Left ventricle myocardium inferior (tissue), 1 donor: ENCODE measurements around the gene IRX2. TPM values are rescaled to one million over a fixed set of nuclear protein-coding genes. Genes with fewer than 3 reads are reported as not detected.
A peak's percentile ranks its signal among the peaks of the same experiment; 100 is the strongest.

Source experiments
- DNase-seq: peaks from one replicate; pipeline ENCODE4 v3.0.0-alpha.2; 2020
- H3K27ac ChIP-seq: fragments of 200-600 bp; replicated peaks from 2 replicates; pipeline ENCODE4 v1.8.0; 2021
- H3K27me3 ChIP-seq: fragments of 200-600 bp; 2 replicates; pipeline ENCODE4 v1.8.0; 2021; ENCODE audit warnings: low read depth
- H3K36me3 ChIP-seq: fragments of 200-600 bp; 2 replicates; pipeline ENCODE4 v1.8.0; 2021
- H3K4me1 ChIP-seq: fragments of 200-600 bp; 2 replicates; pipeline ENCODE4 v1.8.0; 2021
- H3K4me3 ChIP-seq: fragments of 200-600 bp; 2 replicates; pipeline ENCODE4 v1.8.0; 2021; ENCODE audit warnings: mild to moderate bottlenecking, moderate library complexity
- H3K9me3 ChIP-seq: fragments of 200-600 bp; replicated peaks from 2 replicates; pipeline ENCODE4 v1.8.0; 2021
- CTCF ChIP-seq: fragments of 200-600 bp; IDR thresholded peaks from 2 replicates; pipeline ENCODE4 v1.8.0; 2021; ENCODE audit warnings: antibody characterized with exemption, mild to moderate bottlenecking, borderline replicate concordance
- intact Hi-C: fragments of 100-400 bp; cut with micrococcal nuclease; formaldehyde crosslinking; loops from one replicate; pipeline ENCODE4 v1.11.0; 2022
- total RNA-seq: library from RNA; stranded (reverse); fragmentation: NEBNext Ultra II Directional; extraction: Animal tissue kit (Norgen Biotek cat#: 25700); gene quantifications from one replicate; pipeline ENCODE4 v1.2.1, GENCODE V29; 2021
- donor health status: DM: no; HTN: yes; CAD: no; lungs with severe emphysema.

IRX2 gene
- total RNA-seq, 1 donor from 2014 or later, result 6.2 TPM

GRCh38 chr5:2755076-2755680, 3.7 kb upstream of the IRX2 start:
- peak; percentile 14 for TF ChIP-seq CTCF
- H3K4me3 ChIP-seq, result peak overlapping the region; percentile 56
- no peak overlapping the region for H3K27ac ChIP-seq
- no peaks in the 10 kb centered on the region for H3K9me3 ChIP-seq
- no peak for DNase-seq
- peaks cover 56% of the 10 kb centered on the region for H3K4me1 ChIP-seq
- H3K36me3 ChIP-seq, result no peaks in the 10 kb centered on the region
- intact Hi-C loops, result no loop called here
- peaks cover 98% of the 10 kb centered on the region for H3K27me3 ChIP-seq

GRCh38 chr5:2754581-2755075, 3.2 kb upstream of the IRX2 start:
- intact Hi-C loops, result no loop called here
- H3K36me3 ChIP-seq, result no peaks in the 10 kb centered on the region
- H3K4me3 ChIP-seq, result peak overlapping the region; percentile 56
- DNase-seq, result no peak
- H3K27ac ChIP-seq, result no peak overlapping the region
- no peaks in the 10 kb centered on the region for H3K9me3 ChIP-seq
- peaks cover 98% of the 10 kb centered on the region for H3K27me3 ChIP-seq
- TF ChIP-seq CTCF, result no peak
- H3K4me1 ChIP-seq, result peaks cover 61% of the 10 kb centered on the region

GRCh38 chr5:2753452-2754420, 2.3 kb upstream of the IRX2 start:
- intact Hi-C loops, result no loop called here
- Histone ChIP-seq H3K27ac (no peak overlapping the region), H3K36me3 (no peaks in the 10 kb centered on the region), H3K4me1 (peaks cover 67% of the 10 kb centered on the region), H3K27me3 (peaks cover 98% of the 10 kb centered on the region), H3K9me3 (no peaks in the 10 kb centered on the region), H3K4me3 (no peak overlapping the region)
- TF ChIP-seq CTCF, result no peak
- DNase-seq, result no peak

- Histone ChIP-seq H3K4me3 (peak overlapping the region; percentile 59), H3K27ac (no peak overlapping the region), H3K36me3 (no peaks in the 10 kb centered on the region), H3K9me3 (no peaks in the 10 kb centered on the region), H3K27me3 (peaks cover 98% of the 10 kb centered on the region), H3K4me1 (peaks cover 67% of the 10 kb centered on the region)
- intact Hi-C loops, result no loop called here
- DNase-seq, result no peak
- no peak for TF ChIP-seq CTCF
Observed at GRCh38 chr5:2752821-2753439, 1.5 kb upstream of the IRX2 start.

GRCh38 chr5:2752059-2752820, 763 bp upstream of the IRX2 start:
- Histone ChIP-seq H3K36me3 (no peaks in the 10 kb centered on the region), H3K4me1 (peaks cover 66% of the 10 kb centered on the region), H3K4me3 (peak overlapping the region; percentile 59), H3K27me3 (peaks cover 98% of the 10 kb centered on the region), H3K27ac (peak overlapping the region; percentile 36), H3K9me3 (no peaks in the 10 kb centered on the region)
- no peak for DNase-seq
- no peak for TF ChIP-seq CTCF
- intact Hi-C loops, result no loop called here
